KOPT-K1 (cell line): ENCODE results near the gene IL22RA1.

Experiments used
- H3K27ac ChIP-seq: fragments of 200-600 bp; sonication (generic); 2 replicates; pipeline ENCODE4 v1.5.1; 2016; ENCODE audit warnings: antibody characterized with exemption, mild to moderate bottlenecking, low read depth, low read length; ENCODE audit not compliant: poor library complexity, severe bottlenecking
- H3K36me3 ChIP-seq: fragments of 200-600 bp; sonication (generic); 2 replicates; pipeline ENCODE4 v1.5.1; 2017; ENCODE audit warnings: antibody characterized with exemption, mild to moderate bottlenecking, low read length, moderate library complexity; ENCODE audit not compliant: insufficient read depth
- H3K9me3 ChIP-seq: fragments of 200-600 bp; sonication (generic); 2 replicates; pipeline ENCODE4 v1.5.1; 2017; ENCODE audit warnings: antibody characterized with exemption, low read length, mild to moderate bottlenecking; ENCODE audit not compliant: insufficient read depth, poor library complexity, severe bottlenecking

Gene IL22RA1

DNA sequence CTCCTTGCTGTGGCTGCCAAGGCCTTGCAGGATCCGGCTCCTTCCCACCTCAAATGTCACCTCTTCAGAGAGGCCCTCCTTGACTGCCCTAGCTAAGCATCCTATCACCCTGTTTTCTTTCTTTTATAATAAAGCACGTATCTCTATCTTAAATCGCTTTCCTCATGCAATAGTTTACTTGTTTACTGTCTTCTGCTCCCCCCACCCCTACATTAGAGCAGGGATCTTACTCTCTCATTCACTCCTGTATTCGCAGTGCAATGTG, 67.4 kb downstream of the IL22RA1 start:
- no peak overlapping the region for H3K27ac ChIP-seq
- H3K36me3 ChIP-seq: no peaks in the 10 kb centered on the region
- H3K9me3 ChIP-seq: no peaks in the 10 kb centered on the region

DNA sequence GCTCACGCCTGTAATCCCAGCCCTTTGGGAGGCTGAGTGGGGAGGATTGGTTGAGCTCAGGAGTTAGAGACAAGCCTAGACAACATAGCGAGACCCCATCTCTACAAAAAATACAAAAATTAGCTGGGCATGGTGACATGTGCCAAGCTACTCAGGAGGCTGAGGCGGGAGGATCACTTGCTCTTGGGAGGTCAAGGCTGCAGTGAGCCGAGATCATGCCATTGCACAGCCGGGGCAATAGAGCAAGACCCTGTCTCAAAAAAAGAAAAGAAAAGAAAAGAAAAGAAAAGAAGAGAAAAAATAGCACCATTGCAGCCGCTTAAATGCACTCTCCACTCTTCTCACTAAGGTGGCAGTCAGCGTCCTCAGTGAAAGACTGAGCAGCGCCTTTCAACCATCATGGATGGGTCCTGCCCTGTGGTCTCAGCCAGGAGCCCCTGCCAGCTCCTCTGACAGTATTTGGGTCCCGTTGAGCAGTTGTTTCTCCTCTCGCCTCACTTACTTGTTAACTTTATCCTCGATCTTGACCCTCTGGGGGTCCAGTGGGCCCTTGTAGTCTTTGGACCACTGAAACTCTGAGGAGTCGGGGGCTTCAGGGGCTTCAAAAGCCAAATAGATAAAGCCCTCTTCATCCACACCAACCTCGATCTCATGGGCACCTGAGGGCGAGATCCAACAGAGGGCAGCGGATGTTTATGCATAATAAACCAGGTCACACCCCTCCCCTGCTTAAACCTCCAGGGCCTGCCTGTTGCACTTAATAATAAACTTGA, 67.9 kb downstream of the IL22RA1 start:
- Histone ChIP-seq H3K27ac (no peak overlapping the region), H3K36me3 (no peaks in the 10 kb centered on the region), H3K9me3 (no peaks in the 10 kb centered on the region)

DNA sequence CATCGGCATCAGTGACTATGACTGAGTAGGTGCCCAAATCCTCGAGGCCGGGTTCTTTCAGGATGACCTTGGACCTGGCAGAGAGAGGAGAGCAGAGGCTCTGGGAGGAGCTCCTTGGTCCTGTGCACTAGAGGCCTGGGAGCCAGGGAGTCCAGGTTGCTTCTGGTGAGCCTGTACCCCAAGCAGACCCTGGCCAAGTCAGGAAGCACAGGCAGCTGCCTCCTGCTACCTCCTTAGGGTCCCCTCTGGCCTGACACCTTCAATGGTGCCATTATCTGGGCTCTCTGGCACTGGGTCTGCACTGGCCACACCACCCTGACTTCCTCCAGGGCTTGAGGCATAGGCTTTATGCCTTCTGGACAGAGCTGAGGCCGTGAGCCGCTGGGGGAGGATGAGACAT, 68.7 kb downstream of the IL22RA1 start:
- no peaks in the 10 kb centered on the region for H3K36me3 ChIP-seq
- no peaks in the 10 kb centered on the region for H3K9me3 ChIP-seq
- H3K27ac ChIP-seq: no peak overlapping the region

DNA sequence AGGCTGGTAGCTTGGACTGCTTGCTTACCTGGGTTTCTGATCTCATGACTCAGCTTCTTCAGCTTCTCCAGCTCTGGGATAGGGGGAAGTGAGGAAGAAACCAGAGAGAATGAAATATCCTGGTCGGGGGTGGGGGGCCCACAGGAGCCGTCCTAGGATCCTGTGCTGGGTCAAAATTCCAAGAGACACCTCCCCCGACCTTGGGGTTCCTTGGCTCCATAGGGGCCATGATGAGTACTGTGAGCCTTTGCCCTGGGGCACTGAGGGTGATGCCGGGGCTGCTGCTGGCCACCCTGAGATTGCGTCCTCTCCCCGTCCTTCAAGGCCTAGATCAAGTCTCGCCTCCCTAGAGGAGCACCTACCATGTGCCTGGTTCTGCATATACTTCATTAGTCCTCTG, 71.0 kb downstream of the IL22RA1 start:
- no peaks in the 10 kb centered on the region for H3K36me3 ChIP-seq
- H3K9me3 ChIP-seq: no peaks in the 10 kb centered on the region
- H3K27ac ChIP-seq: no peak overlapping the region

DNA sequence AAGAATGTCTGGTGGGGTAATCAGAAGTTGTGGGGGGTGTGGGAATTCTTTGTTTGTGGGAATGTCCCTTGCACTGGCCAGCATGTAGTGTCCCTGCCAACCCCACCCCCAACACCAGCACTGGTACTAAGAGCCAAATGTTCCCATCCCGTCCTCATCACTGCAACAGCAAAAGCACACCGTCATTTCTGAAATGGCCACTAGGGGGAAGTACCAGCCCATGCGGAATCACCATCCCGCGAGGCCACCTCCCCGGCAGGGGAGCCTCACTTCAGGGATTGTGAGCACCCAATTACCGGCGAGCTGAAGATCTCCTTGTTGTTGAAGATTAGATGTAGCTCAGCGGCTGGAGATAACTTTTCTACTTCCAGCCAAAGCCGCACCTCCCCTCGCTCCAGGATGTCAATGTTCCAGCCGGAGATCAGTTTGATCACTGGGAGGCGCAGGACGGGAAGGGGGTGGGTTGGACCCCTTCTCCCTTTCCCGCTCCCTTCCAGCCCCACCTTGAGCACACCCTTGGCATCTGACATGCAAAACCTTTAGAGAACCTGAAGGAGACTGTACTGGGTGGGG, 72.0 kb downstream of the IL22RA1 start:
- Histone ChIP-seq H3K36me3 (no peaks in the 10 kb centered on the region), H3K27ac (no peak overlapping the region), H3K9me3 (no peaks in the 10 kb centered on the region)

GRCh38 chr1:24069817-24070216, 73.1 kb downstream of the IL22RA1 start:
- no peaks in the 10 kb centered on the region for H3K36me3 ChIP-seq
- H3K9me3 ChIP-seq: no peaks in the 10 kb centered on the region
- H3K27ac ChIP-seq: no peak overlapping the region
